H1 (cell line): Measurements from ENCODE around the gene GPR143.

Experiments
- CHD2 ChIP-seq: IDR thresholded peaks from 2 replicates; pipeline ENCODE4 v1.6.1; 2012; ENCODE audit warnings: low read length, improper control_type of control experiment
- CTCF ChIP-seq, 3 experiments: IDR thresholded peaks; 1 replicate in 2 of 3; 2 replicates in 1 of 3; pipeline versions ENCODE4 v1.5.1 to v1.6.1; 2011; ENCODE audit warnings: low read length in 3 of 3, mild to moderate bottlenecking in 3 of 3, inconsistent platforms in 2 of 3, low read depth in 1 of 3, moderate library complexity in 1 of 3; ENCODE audit not compliant: insufficient read depth in 1 of 3; ENCODE audit errors: control extremely low read depth in 1 of 3
- EZH2 ChIP-seq: fragments of 200-600 bp; sonication (generic); IDR thresholded peaks from 2 replicates; pipeline ENCODE4 v1.7.1; 2012; ENCODE audit warnings: low read depth, mild to moderate bottlenecking, moderate library complexity, low read length, inconsistent platforms; ENCODE audit not compliant: severe bottlenecking
- JUND ChIP-seq: IDR thresholded peaks from 2 replicates; pipeline ENCODE4 v1.6.1; 2011; ENCODE audit warnings: mild to moderate bottlenecking, improper control_type of control experiment, low read length
- NRF1 ChIP-seq: IDR thresholded peaks from 2 replicates; pipeline ENCODE4 v1.6.1; 2011; ENCODE audit warnings: mild to moderate bottlenecking, low read depth, low read length, improper control_type of control experiment
- SP1 ChIP-seq: IDR thresholded peaks from 2 replicates; pipeline ENCODE4 v1.6.1; 2011; ENCODE audit warnings: low read depth, low read length

- TF ChIP-seq CHD2 (no peak), NRF1 (no peak), CTCF (IDR thresholded peaks at IDR 0.05; ENCODE audit: control extremely low read depth in 1 of 3, insufficient read depth in 1 of 3, low read depth in 1 of 3, low read length in 3 of 3) (no peak), JUND (no peak), EZH2 (no peak), SP1 (no peak)
Measured at GRCh38 chrX:9759337-9759736, 6.3 kb downstream of the GPR143 start.
